GM23338 (cell line): ENCODE measurements around the gene FOXO3. TPM values are rescaled to one million over a fixed set of nuclear protein-coding genes. Genes with fewer than 3 reads are reported as not detected.

Source experiments
- ATAC-seq: fragments of 200-7000 bp; cut with Tn5 transposase; 3 replicates; pipeline ENCODE4 v1.9.1; 2020
- DNase-seq: peaks from one replicate; pipeline ENCODE4 v3.0.0-alpha.2; 2015; ENCODE audit warnings: low spot score
- H2AFZ ChIP-seq: fragments of 200-600 bp; sonication (generic); 2 replicates; pipeline ENCODE4 v1.8.0; 2016; ENCODE audit warnings: antibody characterized with exemption, mild to moderate bottlenecking, moderate library complexity
- H3F3A ChIP-seq: fragments of 200-600 bp; sonication (generic); replicated peaks from 2 replicates; pipeline ENCODE4 v1.8.0; 2017; ENCODE audit warnings: antibody characterized with exemption, mixed run types, low read depth
- H3K27ac ChIP-seq: fragments of 200-600 bp; sonication (generic); 2 replicates; pipeline ENCODE4 v1.6.1; 2016; ENCODE audit warnings: low read depth
- H3K27me3 ChIP-seq: fragments of 200-600 bp; sonication (generic); 2 replicates; pipeline ENCODE4 v1.8.0; 2016; ENCODE audit warnings: mild to moderate bottlenecking, mixed run types, moderate library complexity; ENCODE audit not compliant: insufficient read depth
- H3K36me3 ChIP-seq: fragments of 200-600 bp; sonication (generic); 2 replicates; pipeline ENCODE4 v1.8.0; 2016; ENCODE audit warnings: mild to moderate bottlenecking; ENCODE audit not compliant: insufficient read depth
- H3K4me1 ChIP-seq: fragments of 200-600 bp; sonication (generic); 2 replicates; pipeline ENCODE4 v1.8.0; 2016; ENCODE audit warnings: mild to moderate bottlenecking, moderate library complexity; ENCODE audit not compliant: insufficient read depth
- H3K4me2 ChIP-seq: fragments of 200-600 bp; sonication (generic); 2 replicates; pipeline ENCODE4 v1.7.1; 2017; ENCODE audit warnings: mixed run types
- H3K4me3 ChIP-seq: fragments of 200-600 bp; sonication (generic); 2 replicates; pipeline ENCODE4 v1.6.1; 2016; ENCODE audit warnings: mixed run types
- H3K79me2 ChIP-seq: fragments of 200-600 bp; sonication (generic); replicated peaks from 2 replicates; pipeline ENCODE4 v1.8.0; 2017; ENCODE audit warnings: mild to moderate bottlenecking; ENCODE audit not compliant: insufficient read depth
- H3K9me2 ChIP-seq: fragments of 200-600 bp; sonication (generic); 2 replicates; pipeline ENCODE4 v1.8.0; 2017; ENCODE audit not compliant: insufficient read depth
- H4K20me1 ChIP-seq: fragments of 200-600 bp; sonication (generic); replicated peaks from 2 replicates; pipeline ENCODE4 v1.8.0; 2017; ENCODE audit warnings: mild to moderate bottlenecking; ENCODE audit not compliant: insufficient read depth
- H3K27ac Mint-ChIP-seq: 2 replicates; pipeline ENCODE4 v1.8.0; 2020; ENCODE audit warnings: inconsistent platforms, mild to moderate bottlenecking, moderate library complexity, mixed read lengths
- H3K27me3 Mint-ChIP-seq: 3 replicates; pipeline ENCODE4 v1.8.0; 2022; ENCODE audit warnings: low read depth, mild to moderate bottlenecking, moderate library complexity, mixed read lengths, inconsistent platforms; ENCODE audit not compliant: insufficient read depth, poor library complexity
- H3K36me3 Mint-ChIP-seq: 3 replicates; pipeline ENCODE4 v1.8.0; 2021; ENCODE audit warnings: low read depth, mild to moderate bottlenecking, inconsistent platforms, moderate library complexity, mixed read lengths
- H3K4me1 Mint-ChIP-seq: 3 replicates; pipeline ENCODE4 v1.8.0; 2020; ENCODE audit warnings: mild to moderate bottlenecking, inconsistent platforms, mixed read lengths
- H3K4me3 Mint-ChIP-seq: 3 replicates; pipeline ENCODE4 v1.8.0; 2021; ENCODE audit warnings: moderate library complexity, mild to moderate bottlenecking, inconsistent platforms, mixed read lengths
- H3K9me3 Mint-ChIP-seq: 3 replicates; pipeline ENCODE4 v1.8.0; 2020; ENCODE audit warnings: moderate library complexity, mild to moderate bottlenecking, inconsistent platforms, mixed read lengths
- CREB1 ChIP-seq: fragments of 250-450 bp; sonication (Bioruptor Pico); IDR thresholded peaks from 2 replicates; pipeline ENCODE4 v1.5.0; 2020; ENCODE audit warnings: low read depth, mild to moderate bottlenecking, moderate library complexity
- CTCF ChIP-seq, 2 experiments: fragments of 200-600 bp in 1 of 2; sonication (generic) in 1 of 2; conservative IDR thresholded peaks; 2 replicates each; pipeline versions ENCODE4 v1.5.1 to v1.6.1; 2016 to 2017; ENCODE audit warnings: antibody characterized with exemption in 2 of 2, low read depth in 2 of 2, mild to moderate bottlenecking in 2 of 2, moderate library complexity in 1 of 2
- JUNB ChIP-seq: IDR thresholded peaks from one replicate; pipeline ENCODE4 v1.6.1; 2016; ENCODE audit warnings: antibody characterized with exemption; ENCODE audit not compliant: unreplicated experiment
- STAT1 ChIP-seq: IDR thresholded peaks from one replicate; pipeline ENCODE4 v1.6.1; 2016; ENCODE audit warnings: antibody characterized with exemption; ENCODE audit not compliant: unreplicated experiment
- ZNF462 ChIP-seq: fragments of 250-450 bp; sonication (Bioruptor Pico); IDR thresholded peaks from 2 replicates; pipeline ENCODE4 v1.5.0; 2020; ENCODE audit warnings: mild to moderate bottlenecking, moderate library complexity
- polyA plus RNA-seq: library from polyadenylated mRNA; unstranded; fragments of >200 nt; fragmentation: Nextera tagmentation; extraction: Ambion mirVana; gene quantifications from 2 replicates; pipeline ENCODE4 v1.2.1, GENCODE V29; 2016
- total RNA-seq: library from RNA; depleted of rRNA; stranded (reverse); fragments of >200 nt; shearing (Covaris generic); gene quantifications from 2 replicates; pipeline ENCODE4 v1.2.3, GENCODE V29; 2014

FOXO3 gene
- total and polyA plus RNA-seq, 2 experiments from 2014 or later, result 9.8 to 20.2 TPM

- TF ChIP-seq ZNF462 (no peak), JUNB (no peak)
Observed at GRCh38 chr6:108556866-108557493, 3.7 kb upstream of the FOXO3 start (continued).

GRCh38 chr6:108557494-108558371, 3.0 kb upstream of the FOXO3 start:
- peak overlapping the region; percentile 85 for H3K4me2 ChIP-seq
- peak overlapping the region; percentile 97 for H3K4me3 ChIP-seq
- peak overlapping the region; percentile 100 for H3K27ac ChIP-seq
- no peaks in the 10 kb centered on the region for H3K36me3 ChIP-seq
- Mint-ChIP-seq H3K36me3 (peaks cover 5% of the 10 kb centered on the region; the same call in 2 of the 3 replicates), H3K4me1 (peaks cover 11% of the 10 kb centered on the region), H3K27ac (peak overlapping the region; percentile 94), H3K27me3 (peaks cover 27% of the 10 kb centered on the region), H3K4me3 (peak overlapping the region; percentile 96), H3K9me3 (peaks cover 6% of the 10 kb centered on the region; the same call in 2 of the 3 replicates)
- H3K79me2 ChIP-seq, result peaks cover 8% of the 10 kb centered on the region
- no peaks in the 10 kb centered on the region for H4K20me1 ChIP-seq
- peaks cover 37% of the 10 kb centered on the region for H3K27me3 ChIP-seq
- peaks cover 14% of the 10 kb centered on the region; the same call in 1 of the 2 replicates for H3K4me1 ChIP-seq
- 0 out of 2 replicates have a peak, but pooled peaks cover 3% of the 10 kb centered on the region for H3F3A ChIP-seq
- H3K9me2 ChIP-seq, result no peaks in the 10 kb centered on the region
- H2AFZ ChIP-seq, result peak overlapping the region; percentile 90
- peak; percentile 87 for DNase-seq
- ATAC-seq, result peak; percentile 6
- no peak for TF ChIP-seq CREB1 (CRISPR knock-in tag)
- peak in 1 of 2 experiments; percentile 29; a peak in 3 of 4 replicates for TF ChIP-seq CTCF (conservative IDR thresholded peaks at IDR 0.05; ENCODE audit: low read depth in 2 of 2)
- TF ChIP-seq STAT1, result no peak
